Psoas muscle (tissue), 8 donors: ENCODE measurements around the gene IL1R2. TPM values are rescaled to one million over a fixed set of nuclear protein-coding genes. Genes with fewer than 3 reads are reported as not detected.

Experiments
- ATAC-seq, 4 donors: fragments of 200-7000 bp; cut with Tn5 transposase; one replicate each; pipeline ENCODE4 v1.9.1; 2020; ENCODE audit warnings: moderate library complexity in 3 of 4, mild to moderate bottlenecking in 2 of 4
- DNase-seq, 2 donors: peaks; one replicate each; pipeline ENCODE4 v3.0.0-alpha.2; 2020
- H3K27ac ChIP-seq: fragments of 200-600 bp; one replicate; pipeline ENCODE4 v1.8.0; 2022
- H3K27me3 ChIP-seq, 3 donors: fragments of 200-600 bp in 1 of 3; one replicate each; pipeline versions ENCODE4 v1.6.1 to v1.8.0; 2013 to 2022; ENCODE audit warnings: low read length in 2 of 3, mild to moderate bottlenecking in 2 of 3, moderate library complexity in 1 of 3; ENCODE audit not compliant: insufficient read depth in 3 of 3
- H3K36me3 ChIP-seq, 2 donors: fragments of 200-600 bp in 1 of 2; one replicate each; pipeline versions ENCODE4 v1.6.1 to v1.8.0; 2013 to 2022; ENCODE audit warnings: low read depth in 1 of 2, mild to moderate bottlenecking in 1 of 2, moderate library complexity in 1 of 2; ENCODE audit not compliant: insufficient read depth in 1 of 2
- H3K4me1 ChIP-seq: fragments of 200-600 bp; one replicate; pipeline ENCODE4 v1.8.0; 2022
- H3K4me3 ChIP-seq: fragments of 200-600 bp; one replicate; pipeline ENCODE4 v1.8.0; 2022; ENCODE audit warnings: mild to moderate bottlenecking
- H3K9me3 ChIP-seq: fragments of 200-600 bp; one replicate; pipeline ENCODE4 v1.8.0; 2022
- CTCF ChIP-seq: fragments of 200-600 bp; IDR thresholded peaks from one replicate; pipeline ENCODE4 v1.8.0; 2022; ENCODE audit warnings: antibody characterized with exemption
- WGBS, 3 donors: extraction: QIAGEN DNeasy Blood & Tissue Kit; methylation state at CpG; one replicate each; pipeline versions ENCODE4 v1.1.6 to v1.1.7; 2013; 5-methylcytosine and 5-hydroxymethylcytosine counted together
- intact Hi-C, 2 donors: fragments of 100-400 bp; cut with DNase I; formaldehyde crosslinking; loops; one replicate each; pipeline versions ENCODE4 v1.11.0 to v1.14.2; 2022
- polyA plus RNA-seq, 3 donors: library from polyadenylated mRNA; stranded (reverse); fragments of 200-250 nt; gene quantifications; one replicate each; pipeline ENCODE4 v1.2.3, GENCODE V29; 2013
- total RNA-seq, 4 donors: library from RNA; stranded (reverse); fragmentation: NEBNext Ultra II Directional in 2 of 4; extraction: Animal tissue kit (Norgen Biotek cat#: 25700) in 2 of 4; gene quantifications; one replicate each; pipeline versions ENCODE4 v1.2.1 to v1.2.4, GENCODE V29; 2021 to 2023
- donor health status: healthy with polysubstance abuse.
- donor health status: DM: no; HTN: no; CAD: no; lungs with moderate emphysema.
- donor health status: Bipolar disorder and iron deficiency.
- donor health status: healthy.
- donor health status: DM: yes; HTN: yes; CAD: no.
- donor health status: DM: no; HTN: no; CAD: no.
- donor health status: DM: no; HTN: no; CAD: no.
- donor health status: DM: yes; HTN: yes; CAD: no.

The IL1R2 gene
- total and polyA plus RNA-seq, 7 donors = 0.41 to 3.4 (median 1.3) TPM

- intact Hi-C loops = no loop called here
- DNase-seq (no peak), ATAC-seq (no peak)
- Histone ChIP-seq H3K4me3 (no peak overlapping the region), H3K9me3 (no peaks in the 10 kb centered on the region), H3K27ac (no peak overlapping the region), H3K36me3 (no peaks in the 10 kb centered on the region), H3K27me3 (peaks cover 0 to 6% (median 0%) of the 10 kb centered on the region in 3 donors), H3K4me1 (no peaks in the 10 kb centered on the region)
- no peak for TF ChIP-seq CTCF
- 86 to 87% (median 87%) methylated on average over 6 of the region's 6 CpGs for WGBS, 3 donors
Observed at GRCh38 chr2:101998896-101999789, 7.4 kb downstream of the IL1R2 start.

GRCh38 chr2:102000012-102000411 is 8.3 kb downstream of the IL1R2 start:
- H3K27me3 ChIP-seq = no peaks in the 10 kb centered on the region
- intact Hi-C loops = no loop called here
- H3K9me3 ChIP-seq = no peaks in the 10 kb centered on the region
- ATAC-seq = no peak
- no peak overlapping the region for H3K27ac ChIP-seq
- WGBS, 3 donors = 86 to 94% (median 91%) methylated on average over 6 of the region's 6 CpGs
- no peaks in the 10 kb centered on the region for H3K4me1 ChIP-seq
- DNase-seq = no peak
- H3K4me3 ChIP-seq = no peak overlapping the region
- no peaks in the 10 kb centered on the region for H3K36me3 ChIP-seq
- no peak for TF ChIP-seq CTCF

GRCh38 chr2:102000813-102001766 is 9.3 kb downstream of the IL1R2 start:
- H3K27ac ChIP-seq = no peak overlapping the region
- TF ChIP-seq CTCF = no peak
- H3K4me3 ChIP-seq = no peak overlapping the region
- no peaks in the 10 kb centered on the region for H3K9me3 ChIP-seq
- 84 to 91% (median 88%) methylated on average over 7 of the region's 7 CpGs for WGBS, 3 donors
- DNase-seq = no peak
- H3K36me3 ChIP-seq = no peaks in the 10 kb centered on the region
- ATAC-seq = no peak
- no peaks in the 10 kb centered on the region for H3K27me3 ChIP-seq
- intact Hi-C loops = no loop called here
- no peaks in the 10 kb centered on the region for H3K4me1 ChIP-seq

GRCh38 chr2:102001767-102002142 is 10.0 kb downstream of the IL1R2 start:
- no peaks in the 10 kb centered on the region for H3K27me3 ChIP-seq
- ATAC-seq (no peak), DNase-seq (no peak)
- H3K36me3 ChIP-seq = no peaks in the 10 kb centered on the region
- no peak overlapping the region for H3K4me3 ChIP-seq
- H3K27ac ChIP-seq = no peak overlapping the region
- no peaks in the 10 kb centered on the region for H3K4me1 ChIP-seq
- no peak for TF ChIP-seq CTCF
- H3K9me3 ChIP-seq = no peaks in the 10 kb centered on the region
- intact Hi-C loops = no loop called here
- 81 to 86% (median 86%) methylated on average over 4 of the region's 4 CpGs for WGBS, 3 donors
